ENCODE results near the gene ARL6IP5. TPM values are rescaled to one million over a fixed set of nuclear protein-coding genes. Genes with fewer than 3 reads are reported as not detected.

The ARL6IP5 gene
- total and polyA plus RNA-seq, 12 donors, result 100 to 276 (median 185) TPM

DNA sequence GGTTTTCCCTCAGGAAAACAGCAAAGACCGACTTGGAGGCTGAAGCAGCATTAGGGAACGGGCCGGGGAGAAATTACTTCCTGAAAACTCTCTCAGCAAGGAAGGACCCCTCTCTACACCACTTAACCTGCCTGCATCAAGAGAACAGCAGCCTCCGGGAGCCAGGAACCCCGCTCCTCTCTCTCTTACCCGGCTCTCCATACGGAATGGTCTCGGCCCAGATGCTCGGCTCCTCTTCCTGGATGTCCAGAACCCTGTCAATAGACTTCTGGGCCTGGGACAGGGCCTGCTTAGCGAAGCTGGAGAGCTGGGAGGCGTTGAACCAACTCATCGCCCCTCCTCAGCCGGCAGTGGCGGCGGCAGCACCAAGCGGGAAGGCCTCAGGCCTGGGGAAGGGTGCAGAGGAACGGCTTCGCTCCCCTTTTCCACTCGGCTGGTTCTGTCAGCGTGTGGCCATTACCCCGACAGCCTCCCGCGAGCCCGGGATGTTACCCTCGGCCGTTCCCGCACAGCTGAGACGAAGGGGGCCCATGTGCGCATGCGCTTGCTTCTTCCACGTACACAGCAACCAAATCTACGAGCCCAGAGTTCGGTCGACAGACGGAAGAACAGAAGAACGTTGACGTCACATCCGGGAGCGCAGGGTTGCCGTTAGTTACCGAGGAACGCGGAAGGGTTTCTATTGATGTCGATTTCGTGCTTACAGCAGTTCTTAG, 32.8 kb upstream of the ARL6IP5 start, which contains the start of gene TMF1:
Gene TMF1, minus strand, starts transcription at position 578 of the 716 bp plus-strand sequence. Its CDS starts 247 bp downstream, at position 331.
- peaks cover 0 to 29% of the 10 kb centered on the region in 2 donors for H3K4me1 ChIP-seq (replicated peaks in 1 of 2)
- H3K27ac ChIP-seq, result peak within 1 kb of the TSS; percentile 80 to 98 (median 90)
- peak; percentile 97 to 100 (median 99) for DNase-seq
- TF ChIP-seq CTCF (IDR thresholded peaks at IDR 0.05) (no peak), POLR2A (IDR thresholded peaks at IDR 0.05) (peak; percentile 67 to 87)
- no peaks in the 10 kb centered on the region for H3K9me3 ChIP-seq (replicated peaks in 1 of 3)
- no peaks in the 10 kb centered on the region for H3K27me3 ChIP-seq
- intact Hi-C loops (cut with DNase I), result no loop called here
- H3K36me3 ChIP-seq (replicated peaks in 1 of 2), result peaks cover 0 to 30% of the 10 kb centered on the region in 2 donors
- WGBS, 4 donors, result 0% methylated on average over 10 to 45 of the region's 45 CpGs
- H3K4me3 ChIP-seq, result peak within 1 kb of the TSS; percentile 5 to 81 (median 62)

DNA sequence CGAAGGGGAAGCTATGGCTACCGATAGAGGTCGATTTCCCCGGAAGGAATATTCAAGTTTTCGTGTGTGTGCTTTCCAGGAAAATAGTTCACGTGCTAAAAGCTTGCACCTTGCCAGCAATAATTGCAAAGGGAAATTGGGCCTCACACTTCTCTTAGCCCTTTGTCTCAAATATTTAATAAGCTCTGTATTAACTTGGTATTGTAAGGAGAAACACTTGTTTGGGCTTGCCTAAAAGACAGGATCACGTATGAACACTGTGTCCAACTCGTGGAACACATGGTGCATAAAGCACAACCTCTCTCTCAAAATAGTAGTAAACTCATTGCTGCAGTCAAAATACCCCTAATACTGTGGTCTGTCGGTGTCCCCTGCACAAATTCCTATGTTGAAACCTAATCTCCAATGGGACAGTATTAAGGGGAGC, 32.3 kb upstream of the ARL6IP5 start:
- no peak for TF ChIP-seq CTCF (IDR thresholded peaks at IDR 0.05)
- no peak for TF ChIP-seq POLR2A (IDR thresholded peaks at IDR 0.05)
- peak overlapping the region; percentile 44 to 98 (median 83) for H3K27ac ChIP-seq
- intact Hi-C loops (cut with DNase I), result no loop called here
- peaks cover 0 to 24% of the 10 kb centered on the region in 2 donors for H3K4me1 ChIP-seq (replicated peaks in 1 of 2)
- no peaks in the 10 kb centered on the region for H3K27me3 ChIP-seq
- 8 to 14% (median 12%) methylated on average over 9 of the region's 9 CpGs for WGBS, 4 donors
- peaks cover 0 to 29% of the 10 kb centered on the region in 2 donors for H3K36me3 ChIP-seq (replicated peaks in 1 of 2)
- H3K9me3 ChIP-seq (replicated peaks in 1 of 3), result no peaks in the 10 kb centered on the region
- H3K4me3 ChIP-seq, result peak overlapping the region in 3 of 4 donors; percentile 5 to 81 (median 67)
- no peak for DNase-seq

GRCh38 chr3:69058180-69058946, 26.4 kb upstream of the ARL6IP5 start:
- peaks cover 0 to 62% of the 10 kb centered on the region in 2 donors for H3K36me3 ChIP-seq (replicated peaks in 1 of 2)

More at GRCh38 chr3:69058180-69058946, 26.4 kb upstream of the ARL6IP5 start:
- intact Hi-C loops (cut with DNase I), result no loop called here
- H3K4me1 ChIP-seq (replicated peaks in 1 of 2), result no peaks in the 10 kb centered on the region
- TF ChIP-seq POLR2A (IDR thresholded peaks at IDR 0.05) (no peak), CTCF (IDR thresholded peaks at IDR 0.05) (no peak)
- H3K27ac ChIP-seq, result no peak overlapping the region
- no peak for DNase-seq
- WGBS, 4 donors, result 74 to 81% (median 76%) methylated on average over 3 of the region's 3 CpGs
- no peak overlapping the region for H3K4me3 ChIP-seq
- no peaks in the 10 kb centered on the region for H3K27me3 ChIP-seq
- H3K9me3 ChIP-seq (replicated peaks in 1 of 3), result no peaks in the 10 kb centered on the region

Measured in adrenal gland (tissue), 12 donors.